ENCODE data around the gene MCCC2. TPM values are rescaled to one million over a fixed set of nuclear protein-coding genes. Genes with fewer than 3 reads are reported as not detected.

Gene MCCC2
- total and polyA plus RNA-seq, 12 donors: 53.6 to 149 (median 123) TPM

GRCh38 chr5:71615809-71616208 is 28.7 kb downstream of the MCCC2 start:
- Histone ChIP-seq H3K36me3 (peaks cover 0 to 73% (median 21%) of the 10 kb centered on the region in 9 donors), H3K4me3 (no peak overlapping the region), H3K27me3 (no peaks in the 10 kb centered on the region), H3K9me3 (no peaks in the 10 kb centered on the region), H3K27ac (no peak overlapping the region), H3K4me1 (no peaks in the 10 kb centered on the region)
- no peak for DNase-seq
- no peak for ATAC-seq
- intact Hi-C loops (cut with DNase I): no loop called here
- WGBS, 2 donors: 73 to 99% methylated on average over 4 of the region's 4 CpGs
- no peak for TF ChIP-seq CTCF (IDR thresholded peaks at IDR 0.05)

GRCh38 chr5:71620630-71621029 is 33.5 kb downstream of the MCCC2 start:
- 95 to 96% methylated on average over 2 of the region's 2 CpGs for WGBS, 2 donors
- H3K36me3 ChIP-seq: peaks cover 0 to 51% (median 12%) of the 10 kb centered on the region in 9 donors
- no peak overlapping the region for H3K4me3 ChIP-seq
- no peaks in the 10 kb centered on the region for H3K27me3 ChIP-seq
- H3K27ac ChIP-seq: no peak overlapping the region
- no peak for TF ChIP-seq CTCF (IDR thresholded peaks at IDR 0.05)
- no peaks in the 10 kb centered on the region for H3K9me3 ChIP-seq
- intact Hi-C loops (cut with DNase I): no loop called here
- peaks cover 0 to 8% (median 0%) of the 10 kb centered on the region in 9 donors for H3K4me1 ChIP-seq
- DNase-seq: no peak
- ATAC-seq: no peak

- peaks cover 0 to 46% (median 5%) of the 10 kb centered on the region in 9 donors for H3K36me3 ChIP-seq
- ATAC-seq (no peak), DNase-seq (no peak)
- no peak overlapping the region for H3K4me3 ChIP-seq
- no peak overlapping the region for H3K27ac ChIP-seq
- H3K9me3 ChIP-seq: no peaks in the 10 kb centered on the region
- intact Hi-C loops (cut with DNase I): no loop called here
- no peak for TF ChIP-seq CTCF (IDR thresholded peaks at IDR 0.05)
- WGBS, 2 donors: 97 to 99% methylated on average over 3 of the region's 3 CpGs
- H3K27me3 ChIP-seq: no peaks in the 10 kb centered on the region
- H3K4me1 ChIP-seq: peaks cover 0 to 12% (median 0%) of the 10 kb centered on the region in 9 donors
Observed at GRCh38 chr5:71621268-71621667, 34.1 kb downstream of the MCCC2 start.

- ATAC-seq (no peak), DNase-seq (no peak)
- TF ChIP-seq CTCF (IDR thresholded peaks at IDR 0.05): no peak
- Histone ChIP-seq H3K36me3 (peaks cover 0 to 46% (median under 1%) of the 10 kb centered on the region in 9 donors), H3K4me1 (peaks cover 0 to 14% (median 0%) of the 10 kb centered on the region in 9 donors), H3K4me3 (no peak overlapping the region), H3K9me3 (no peaks in the 10 kb centered on the region), H3K27ac (no peak overlapping the region), H3K27me3 (no peaks in the 10 kb centered on the region)
- intact Hi-C loops (cut with DNase I): no loop called here
- 94 to 98% methylated on average over 2 of the region's 2 CpGs for WGBS, 2 donors
Observed at GRCh38 chr5:71621741-71622140, 34.6 kb downstream of the MCCC2 start.

Data from heart right ventricle (tissue), 16 donors.